ENCODE results near the gene GRIK5.

DNA sequence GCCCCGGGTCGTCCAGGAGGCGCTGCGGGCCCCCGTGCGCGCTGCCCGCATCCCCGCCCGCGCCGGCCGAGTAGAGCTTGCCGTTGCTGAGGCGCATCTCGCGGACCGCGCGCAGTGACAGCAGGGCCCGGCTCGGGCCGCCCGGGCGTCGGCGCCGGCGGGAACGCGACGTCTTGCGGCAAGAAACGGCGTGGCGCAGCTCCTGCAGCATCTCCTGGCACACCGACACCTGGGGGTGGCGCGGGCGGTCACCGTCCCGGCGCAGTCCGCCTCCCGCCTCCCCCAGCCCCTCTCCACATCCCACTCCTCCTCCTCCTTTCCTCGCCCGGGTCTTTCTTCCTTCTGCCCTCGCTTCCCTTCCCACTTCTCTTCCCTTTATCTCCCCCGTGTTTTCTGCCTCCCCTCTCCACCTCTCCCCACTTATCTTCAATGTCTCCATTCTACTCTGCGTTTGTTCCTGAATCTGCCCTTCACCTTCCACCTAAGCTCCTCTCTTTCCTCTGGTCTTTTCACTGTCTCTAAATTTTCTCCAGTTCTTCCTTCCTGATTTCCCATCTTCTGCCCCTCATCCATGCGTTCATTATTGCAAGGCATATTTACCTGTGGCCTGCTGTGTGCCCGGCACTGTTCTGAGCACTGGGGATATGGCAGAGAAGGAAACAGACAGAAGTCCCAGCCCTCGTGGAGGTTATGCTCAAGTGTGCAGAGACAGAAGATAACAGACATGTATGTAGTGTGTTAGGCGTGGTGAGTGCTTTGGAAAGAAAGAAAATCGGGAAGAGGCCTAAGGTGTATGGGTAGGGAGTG is 70.7 kb downstream of the GRIK5 start:
- no peak for TF ChIP-seq SETDB1 (IDR thresholded peaks at IDR 0.05; ENCODE audit: insufficient read length, low read length)
- no peak for TF ChIP-seq KLF16 (tag by site-specific recombination; IDR thresholded peaks at IDR 0.05)
